Erythroblast (primary cell): ENCODE data around the gene ELMO2.

ENCODE experiments used
- GATA1 ChIP-seq: IDR thresholded peaks from 2 replicates; pipeline ENCODE4 v1.6.1; 2011; ENCODE audit warnings: low read depth, mild to moderate bottlenecking, control low read depth, low read length, moderate library complexity
- POLR2A ChIP-seq: IDR thresholded peaks from 2 replicates; pipeline ENCODE4 v1.6.1; 2011; ENCODE audit warnings: mild to moderate bottlenecking, low read length

GRCh38 chr20:46322641-46323040 is 83.8 kb downstream of the ELMO2 start:
- TF ChIP-seq POLR2A (no peak), GATA1 (no peak)
